OCI-M2 (cell line): ENCODE measurements around the gene DHRS7B.
"Not testable (repeated sequence)": the region's sequence is repeated elsewhere in the genome, so short reads cannot be mapped to it uniquely, and the experiment has no call there.

Source experiments
- DNase-seq: peaks from one replicate; lab custom pipeline; 2025; ENCODE audit not compliant: unreplicated experiment; lab: John Stamatoyannopoulos, UW

The DHRS7B gene

DNA sequence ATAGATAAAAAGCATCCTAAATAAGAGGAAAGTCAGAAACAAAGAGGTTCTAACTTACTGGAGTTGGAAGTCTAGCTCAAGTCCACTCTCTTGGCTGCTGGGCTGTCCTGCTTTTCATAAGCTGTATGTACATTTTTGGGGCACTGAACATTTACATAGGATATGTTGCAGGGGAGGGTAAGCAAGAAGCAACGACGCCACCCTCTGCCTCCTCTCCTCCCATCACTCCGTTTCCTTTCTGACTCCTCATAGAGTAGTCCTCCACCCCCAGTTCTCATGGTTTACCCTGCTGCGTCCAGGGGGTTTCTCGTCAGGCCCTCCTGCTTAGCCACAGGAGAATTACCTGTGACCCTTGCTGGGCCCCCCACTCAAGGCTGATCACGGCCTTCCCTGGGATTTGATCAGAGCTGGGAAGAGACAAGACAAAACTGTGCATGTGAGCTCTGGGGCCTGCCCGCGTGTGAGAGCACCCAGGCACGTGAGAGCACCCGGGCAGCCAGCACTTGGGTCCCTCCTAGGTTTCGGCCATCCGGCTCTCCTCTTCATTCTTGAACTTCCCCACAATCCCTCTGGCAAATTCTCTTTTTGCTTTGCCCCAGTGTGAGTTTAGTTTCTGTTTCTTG is 50.1 kb downstream of the DHRS7B start:
- DNase-seq = no peak

DNA sequence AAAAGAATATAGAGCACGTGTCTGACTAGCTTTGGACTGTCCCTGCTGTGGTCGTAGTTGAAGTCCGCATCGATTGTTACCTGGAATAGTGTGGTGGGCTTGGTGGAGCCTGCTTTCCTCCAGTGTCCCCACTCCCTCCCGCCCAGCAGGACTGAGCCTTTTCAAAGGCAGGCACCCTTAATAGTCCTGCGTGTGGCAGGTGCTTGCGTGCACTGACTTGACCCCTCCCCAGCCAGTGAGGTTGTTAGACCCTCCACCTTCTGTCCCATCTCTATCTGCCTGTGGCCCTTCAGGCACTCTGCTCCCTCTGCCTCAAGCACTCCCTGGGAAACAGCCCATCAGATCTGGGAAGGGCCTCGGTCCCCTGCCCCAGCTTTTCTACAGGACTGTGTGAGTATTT is 50.6 kb downstream of the DHRS7B start:
- DNase-seq = no peak

DNA sequence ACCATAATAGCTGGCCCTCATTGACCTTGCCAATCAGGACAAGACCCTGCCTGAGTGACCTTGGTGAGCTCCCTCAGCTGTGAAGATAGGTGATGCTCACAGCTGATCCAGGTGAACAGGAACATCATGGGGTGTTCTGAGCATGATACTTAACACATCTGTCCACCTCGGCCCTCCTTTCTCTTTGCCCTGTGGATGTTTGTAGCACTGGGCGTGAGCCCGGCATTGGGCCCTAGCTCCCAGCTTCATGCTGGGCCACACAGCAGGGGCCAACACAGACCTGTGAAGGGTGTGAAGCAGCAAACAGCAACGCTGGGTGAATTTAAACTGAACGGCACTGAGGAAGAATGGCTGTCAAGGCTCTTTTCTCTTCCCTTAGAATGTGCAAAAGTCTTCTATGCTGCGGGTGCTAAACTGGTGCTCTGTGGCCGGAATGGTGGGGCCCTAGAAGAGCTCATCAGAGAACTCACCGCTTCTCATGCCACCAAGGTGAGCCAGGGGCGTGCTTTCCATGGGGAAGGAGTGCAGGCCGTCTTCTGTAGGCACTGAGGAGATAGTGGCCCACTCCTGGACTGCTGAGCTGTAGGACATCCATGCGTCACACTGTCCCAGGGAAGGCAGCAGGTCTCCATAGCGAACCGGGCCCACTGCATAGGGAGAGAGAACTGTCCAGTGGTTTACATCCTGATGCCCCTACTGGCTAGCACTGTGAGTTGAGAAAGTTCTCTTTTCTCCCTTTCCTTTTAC is 51.3 kb downstream of the DHRS7B start:
- DNase-seq = no peak

DNA sequence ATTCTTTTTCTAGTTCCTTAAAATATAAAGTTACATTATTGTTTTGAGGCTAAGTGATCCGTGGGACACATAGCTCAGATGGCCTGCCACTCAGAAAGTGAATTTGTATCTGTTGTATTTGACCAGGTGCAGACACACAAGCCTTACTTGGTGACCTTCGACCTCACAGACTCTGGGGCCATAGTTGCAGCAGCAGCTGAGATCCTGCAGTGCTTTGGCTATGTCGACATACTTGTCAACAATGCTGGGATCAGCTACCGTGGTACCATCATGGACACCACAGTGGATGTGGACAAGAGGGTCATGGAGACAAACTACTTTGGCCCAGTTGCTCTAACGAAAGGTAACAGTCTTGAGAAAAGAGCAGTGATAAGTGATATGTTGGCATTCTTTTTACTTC is 56.7 kb downstream of the DHRS7B start:
- DNase-seq = no peak

DNA sequence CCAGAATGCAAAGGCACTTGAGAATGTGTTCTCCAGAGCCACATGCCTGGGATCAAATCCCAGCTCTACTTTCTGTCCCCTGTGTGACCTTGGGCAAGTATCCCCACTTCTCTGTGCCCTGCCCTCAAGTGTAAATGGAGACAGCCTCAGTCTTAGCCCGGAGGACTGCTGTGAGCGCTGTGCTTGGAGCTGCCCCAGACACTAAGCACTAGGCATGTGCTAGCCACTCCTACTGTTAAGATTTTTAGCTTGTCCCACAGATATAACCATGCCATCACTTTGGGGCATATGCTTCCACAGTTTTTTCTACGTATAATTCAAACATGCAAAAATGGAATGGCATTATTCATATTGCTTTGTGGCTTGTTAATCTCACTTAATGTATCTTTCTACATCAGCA is 57.8 kb downstream of the DHRS7B start:
- DNase-seq = no peak

DNA sequence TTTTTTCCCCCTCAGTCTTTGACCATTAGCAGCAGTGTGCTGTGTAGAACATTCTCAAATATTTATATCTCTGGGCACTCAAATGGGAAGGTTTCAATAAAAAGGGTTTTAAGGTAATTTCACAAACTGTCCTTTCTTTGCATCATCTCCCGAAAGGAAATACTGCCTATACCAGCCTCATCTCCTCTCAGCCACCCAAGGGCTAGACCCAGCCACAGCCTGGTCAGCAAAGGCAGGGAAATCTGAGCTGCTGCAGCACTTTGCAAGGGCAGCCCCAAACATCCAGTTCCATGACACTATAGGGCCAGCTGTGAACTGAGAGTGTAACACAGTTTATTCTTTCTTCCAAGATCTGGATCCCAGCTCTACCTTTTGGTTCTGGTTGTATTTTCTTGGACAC is 58.3 kb downstream of the DHRS7B start:
- no peak for DNase-seq

DNA sequence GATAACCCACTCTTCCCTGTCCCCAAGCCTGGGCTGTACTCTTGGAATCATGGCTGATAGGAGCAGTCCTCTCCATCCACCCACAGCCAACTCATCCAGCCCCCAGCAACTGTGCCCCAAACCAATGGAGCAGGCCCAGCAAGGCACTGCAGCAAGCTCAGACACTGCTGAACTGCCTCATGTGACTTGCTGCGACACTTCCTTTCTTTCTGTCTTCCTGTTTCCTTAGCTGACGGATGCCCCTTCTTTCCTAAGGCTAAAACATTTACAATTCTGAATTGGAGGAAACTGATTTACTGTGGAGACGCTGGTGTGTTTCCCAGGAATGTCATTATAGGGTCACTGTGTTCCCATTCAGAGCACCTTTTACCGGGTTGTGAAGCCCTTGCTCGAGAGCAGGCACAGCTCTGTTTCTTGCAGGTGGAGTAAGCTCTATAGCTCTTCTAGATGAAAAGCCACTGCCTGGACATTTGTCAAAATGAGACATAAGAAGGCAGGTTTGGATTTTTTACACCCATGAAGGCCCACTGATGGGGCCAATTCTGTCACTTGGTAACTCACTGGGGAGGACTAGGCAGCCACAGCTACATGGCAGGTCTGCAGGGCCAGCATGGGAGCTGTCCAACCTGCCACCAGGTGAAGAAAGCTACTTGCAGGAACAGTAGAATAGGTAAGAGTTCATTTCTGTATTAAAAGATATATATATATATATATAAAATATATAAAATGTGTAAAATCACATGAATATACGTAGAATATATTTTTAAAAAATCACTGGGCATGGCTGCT is 59.8 kb downstream of the DHRS7B start:
- no peak for DNase-seq

DNA sequence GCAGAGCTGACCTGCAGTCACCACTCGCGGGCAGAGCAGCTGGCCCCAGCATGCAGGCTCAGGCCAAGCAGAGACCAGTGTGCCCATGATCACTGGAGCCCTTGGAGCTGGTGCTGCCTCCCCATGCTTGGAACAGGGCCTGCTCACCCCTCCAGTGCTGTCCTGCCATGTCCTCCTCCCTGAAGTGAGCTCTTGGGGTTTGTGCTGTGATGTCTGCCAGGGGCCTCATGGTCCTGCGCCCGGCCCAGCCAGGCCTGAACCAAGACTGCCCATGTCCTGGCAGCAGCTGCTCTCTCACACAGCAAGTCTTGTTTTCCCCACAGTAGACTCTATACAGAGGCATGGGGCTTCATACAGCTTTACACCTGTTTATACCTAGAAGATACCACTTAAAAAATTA is 62.6 kb downstream of the DHRS7B start:
- no peak for DNase-seq

DNA sequence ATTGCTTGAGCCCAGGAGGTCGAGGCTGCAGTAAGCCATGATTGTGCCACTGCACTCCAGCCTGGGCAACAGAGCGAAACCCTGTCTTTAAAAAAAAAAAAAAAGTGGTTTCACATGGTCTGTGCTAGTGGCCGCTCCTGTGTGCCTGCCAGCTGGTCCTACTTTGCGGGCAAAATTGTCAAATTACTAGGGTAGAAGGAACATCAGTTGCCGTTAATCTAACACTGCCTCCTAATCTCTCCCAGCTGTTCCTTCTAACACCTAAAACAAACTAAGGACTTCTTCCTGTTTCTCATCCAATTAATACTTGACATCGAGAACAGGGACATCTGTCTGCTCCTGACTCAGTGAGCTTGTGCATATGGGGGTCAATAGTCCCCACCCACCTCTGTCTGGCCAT is 63.3 kb downstream of the DHRS7B start:
- no peak for DNase-seq

DNA sequence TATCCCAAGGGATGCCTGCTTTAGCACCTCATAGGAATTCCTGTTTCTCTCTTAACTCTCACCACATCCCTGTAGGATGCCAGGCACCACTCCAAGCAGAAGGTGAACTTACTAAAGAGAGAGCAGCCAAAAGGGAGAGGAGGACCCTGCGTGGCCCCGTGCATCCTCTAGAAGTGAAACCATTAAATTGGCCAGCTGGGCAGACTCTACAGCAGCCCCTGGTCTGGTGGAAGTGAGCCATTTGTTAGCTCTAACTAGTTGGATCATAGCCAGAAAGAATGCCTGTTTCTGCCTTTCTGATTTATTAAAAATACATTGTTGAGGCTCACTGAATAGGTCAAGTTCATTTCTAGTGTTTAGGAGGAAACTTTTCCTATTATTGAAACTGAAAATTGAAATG is 64.9 kb downstream of the DHRS7B start:
- DNase-seq = no peak

DNA sequence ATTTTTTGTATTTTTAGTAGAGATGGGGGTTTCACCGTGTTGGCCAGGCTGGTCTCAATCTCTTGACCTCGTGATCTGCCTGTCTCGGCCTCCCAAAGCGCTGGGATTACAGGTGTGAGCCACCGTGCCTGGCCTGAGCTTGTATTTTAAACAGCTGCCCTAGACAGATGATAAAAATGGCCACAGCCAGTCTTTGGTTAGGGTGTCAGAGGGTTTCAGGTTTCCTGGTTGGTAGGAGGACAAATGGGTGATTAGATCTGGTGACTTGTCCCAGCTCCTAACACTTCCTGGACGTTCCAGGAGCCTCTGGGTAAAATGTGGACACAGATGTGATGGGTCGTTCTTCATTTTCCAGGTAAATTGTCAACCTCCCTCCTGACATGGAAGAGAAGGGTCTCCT is 65.7 kb downstream of the DHRS7B start:
- not testable (repeated sequence) for DNase-seq

DNA sequence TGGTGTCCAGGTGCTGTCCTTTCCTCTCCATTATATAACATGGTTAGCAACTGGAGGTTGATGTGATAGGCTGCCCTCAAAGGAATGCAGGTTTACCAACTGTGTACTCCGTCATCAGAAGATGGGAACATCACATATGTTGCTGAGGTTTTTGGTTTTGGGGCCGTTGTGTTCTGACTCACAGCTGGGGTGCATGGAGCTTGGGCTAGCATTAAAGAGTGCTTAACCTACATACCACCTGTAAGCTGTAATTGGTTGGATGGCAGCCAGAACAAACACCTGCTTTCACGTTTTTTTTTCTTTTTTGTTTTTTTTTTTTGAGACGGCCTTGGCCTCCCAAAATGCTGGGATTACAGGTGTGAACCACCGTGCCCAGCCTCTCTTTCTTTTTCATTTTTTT is 66.3 kb downstream of the DHRS7B start:
- DNase-seq = no peak

DNA sequence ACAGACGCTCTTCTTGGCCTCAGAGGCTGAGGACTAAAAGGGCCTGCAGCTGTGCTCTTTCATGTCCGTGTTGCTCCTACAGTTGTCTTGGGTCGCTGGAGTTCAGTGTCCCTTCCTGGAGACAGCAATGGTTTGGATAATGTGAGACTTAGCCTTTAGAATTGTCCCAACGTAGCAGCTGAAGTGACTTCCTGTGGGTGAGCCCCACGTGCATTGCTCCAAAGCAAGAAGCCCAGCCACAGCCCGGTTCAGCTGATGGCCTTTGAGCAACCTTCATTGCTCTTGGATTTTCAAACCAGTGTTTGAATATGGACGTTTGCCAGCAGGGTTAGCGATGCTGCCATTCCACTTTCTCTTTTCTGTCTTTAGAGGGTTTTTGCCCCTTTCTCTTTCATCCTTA is 67.5 kb downstream of the DHRS7B start:
- DNase-seq = no peak

DNA sequence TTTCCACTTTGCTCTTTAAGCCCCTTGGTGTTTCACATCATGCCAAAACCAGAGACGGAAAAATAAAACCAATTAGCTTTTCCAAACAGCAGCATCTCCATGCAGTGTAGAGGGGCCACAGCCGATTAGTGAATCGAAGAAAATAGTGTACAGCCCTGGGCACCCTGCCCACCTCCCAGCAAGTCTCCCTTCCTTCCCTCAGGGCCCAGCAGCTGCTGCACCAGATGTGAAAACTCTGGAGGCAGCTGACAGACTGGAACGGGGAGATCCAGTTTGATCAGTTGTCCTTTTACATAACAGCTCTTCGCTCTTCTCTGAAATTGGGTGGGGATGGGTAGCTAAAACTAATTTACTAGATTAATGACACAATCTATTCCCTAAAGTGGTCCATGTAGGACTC is 67.9 kb downstream of the DHRS7B start:
- DNase-seq = no peak

DNA sequence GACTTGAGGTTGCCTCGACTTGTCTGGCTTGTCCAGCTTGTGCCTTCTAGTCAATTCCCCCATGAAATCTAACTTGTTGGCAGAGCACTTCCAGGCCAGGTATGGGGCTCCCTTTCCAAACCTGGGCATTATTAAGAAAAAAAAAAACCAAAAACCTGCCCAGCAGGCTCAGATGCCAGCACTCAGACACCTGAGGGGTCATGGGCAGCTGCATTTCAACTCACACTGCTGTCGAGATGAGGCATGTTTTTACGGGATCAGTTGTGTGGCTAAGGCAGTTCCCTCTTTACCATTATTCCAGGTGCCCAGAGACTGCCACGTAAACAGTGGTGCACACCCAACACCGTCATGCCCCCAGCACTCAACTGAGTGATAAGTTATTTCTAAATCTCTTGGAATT is 69.4 kb downstream of the DHRS7B start:
- DNase-seq = no peak

DNA sequence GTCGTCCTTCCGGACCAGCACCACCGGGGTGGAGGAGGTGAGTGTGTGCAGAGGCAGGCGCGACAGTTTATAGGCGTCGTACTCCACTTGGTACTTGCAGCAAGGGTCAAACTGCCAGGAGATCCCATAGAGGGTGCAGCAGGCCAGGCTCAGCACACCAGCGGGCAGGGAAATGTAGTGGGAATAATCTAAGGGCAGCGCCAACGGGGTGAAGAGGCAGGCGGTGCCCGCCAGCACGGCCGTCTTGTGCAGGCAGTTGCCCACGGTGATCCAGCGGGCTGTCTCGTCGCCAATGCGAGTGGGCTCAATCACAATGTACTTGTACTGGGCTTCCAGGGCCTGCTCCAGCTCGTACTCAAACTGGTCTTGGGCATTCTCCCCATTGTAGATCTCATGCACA is 71.6 kb downstream of the DHRS7B start:
- DNase-seq = no peak

DNA sequence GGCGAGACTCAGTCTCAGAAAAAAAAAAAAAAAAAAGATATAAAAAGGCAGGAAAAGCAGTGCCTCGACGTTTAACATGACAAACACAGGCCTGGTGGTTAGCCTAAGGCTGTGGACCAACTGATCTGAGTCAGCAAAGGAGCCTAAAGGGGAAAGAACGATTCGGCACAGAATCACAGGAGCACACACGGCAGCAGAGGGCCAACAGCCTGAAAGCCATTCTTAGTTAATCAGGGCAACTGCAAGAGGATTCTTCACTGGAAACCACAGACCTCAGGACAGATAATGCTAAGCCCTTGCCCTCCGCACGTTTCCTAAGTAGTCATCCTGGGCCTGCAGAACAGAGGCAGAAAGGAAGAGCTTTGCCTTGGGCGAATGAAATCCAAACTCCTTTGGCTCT is 72.5 kb downstream of the DHRS7B start:
- no peak for DNase-seq

DNA sequence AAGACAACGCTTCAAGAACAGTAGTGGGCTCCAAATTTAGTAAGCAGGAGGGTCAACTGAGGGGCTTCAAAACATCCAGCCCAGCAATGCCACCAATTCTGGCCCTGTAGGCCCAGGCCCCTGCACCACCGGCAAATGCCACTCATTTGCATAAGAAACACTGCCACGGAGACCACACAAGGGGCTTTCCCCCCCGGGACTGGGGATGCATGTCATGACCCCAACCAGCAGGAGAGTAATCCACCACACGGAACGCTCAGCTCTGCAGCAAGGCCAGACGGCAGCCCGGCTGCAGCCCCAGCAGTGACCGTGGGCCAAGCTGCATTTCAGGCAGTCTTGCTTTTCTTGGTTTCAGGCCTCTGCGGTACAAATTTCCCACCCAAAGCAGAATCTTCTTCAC is 73.1 kb downstream of the DHRS7B start:
- no peak for DNase-seq

DNA sequence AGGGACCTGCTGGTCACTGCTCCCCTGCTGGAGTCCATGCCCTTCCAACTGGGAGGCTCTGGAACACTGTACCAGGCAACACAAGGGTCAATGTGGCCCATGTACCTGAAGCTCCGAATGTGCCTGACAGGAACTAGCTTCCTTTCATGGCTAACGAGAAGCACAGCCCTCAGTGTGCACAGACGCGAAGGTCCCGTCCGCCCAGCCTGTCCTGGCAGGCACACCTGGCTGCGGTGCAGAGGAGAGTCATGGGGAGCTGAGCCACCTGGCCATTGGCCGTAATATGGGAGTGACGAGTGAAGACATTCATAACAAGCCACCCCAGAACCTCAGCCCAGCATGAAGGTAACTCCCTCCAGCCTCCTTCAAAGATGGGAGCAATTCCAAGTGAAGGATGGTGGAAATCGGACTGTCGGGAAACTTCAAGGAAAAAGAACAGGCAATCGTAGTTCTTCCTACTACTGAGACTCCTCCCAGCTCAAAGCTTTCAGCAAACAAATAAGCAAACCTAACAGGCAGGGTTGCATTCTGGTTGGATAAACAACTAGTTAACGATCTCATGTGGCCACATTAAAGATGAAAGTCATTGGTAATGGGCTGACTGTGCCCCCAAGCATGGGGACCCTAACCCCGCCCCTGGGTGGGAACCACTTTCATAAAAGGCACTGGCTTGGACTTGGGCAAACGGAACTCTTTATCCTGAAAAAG is 74.0 kb downstream of the DHRS7B start:
- DNase-seq = no peak

DNA sequence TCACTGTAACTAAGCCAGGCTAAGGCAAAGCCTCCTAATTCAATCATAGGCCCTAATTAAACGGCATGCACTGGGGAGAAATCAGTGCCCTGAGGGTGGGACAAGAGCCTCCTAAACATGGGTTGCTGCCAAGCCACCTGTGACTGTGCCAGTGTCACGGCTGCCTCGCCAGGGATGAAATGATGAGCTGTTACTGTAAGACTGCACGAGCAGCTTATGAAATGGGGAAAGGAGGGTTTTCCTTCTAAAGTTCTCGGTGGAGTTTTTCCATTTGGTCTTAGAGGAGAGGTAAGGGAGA is 74.5 kb downstream of the DHRS7B start:
- DNase-seq = no peak

DNA sequence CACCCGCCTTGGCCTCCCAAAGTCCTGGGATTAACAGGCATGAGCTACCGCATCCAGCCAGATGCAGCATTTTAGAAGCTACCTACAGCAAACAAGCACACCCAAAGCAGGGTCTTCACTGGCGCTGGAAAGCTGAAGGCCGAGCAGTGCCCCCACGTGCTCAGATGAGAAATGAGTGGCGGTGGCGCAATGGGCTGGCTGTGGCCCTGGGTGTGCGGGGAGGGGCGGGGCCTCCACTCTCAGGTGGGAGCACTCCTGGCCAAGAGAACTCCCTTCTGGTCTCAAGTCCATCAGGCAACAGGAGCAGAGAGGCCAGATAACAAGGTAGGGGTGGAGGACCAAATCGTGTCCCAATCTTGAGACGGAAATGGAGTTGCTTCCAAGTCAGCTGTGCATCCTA is 75.1 kb downstream of the DHRS7B start:
- no peak for DNase-seq

DNA sequence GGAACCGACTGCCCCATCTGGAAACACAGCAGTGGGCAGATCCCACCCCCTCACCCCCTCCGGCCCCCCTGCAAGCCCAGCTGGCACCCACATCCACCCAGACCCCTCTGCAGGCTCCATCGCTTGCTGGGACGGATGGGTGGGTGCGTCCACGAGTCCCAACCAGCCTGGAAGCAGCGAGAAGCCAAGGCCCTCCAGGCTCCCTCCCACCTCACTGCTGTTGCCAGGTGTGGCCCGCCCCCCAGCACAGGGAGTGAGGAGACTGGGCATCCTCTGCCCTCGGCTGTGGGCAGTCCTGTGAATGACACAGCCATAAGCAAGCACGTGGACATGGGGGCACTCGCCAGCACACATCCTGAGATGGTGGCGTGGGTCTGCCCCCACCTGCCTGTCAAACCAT is 75.7 kb downstream of the DHRS7B start:
- no peak for DNase-seq
